Right cardiac atrium (tissue), 5 donors: Measurements from ENCODE around the gene CARS2. TPM values are rescaled to one million over a fixed set of nuclear protein-coding genes. Genes with fewer than 3 reads are reported as not detected.
A peak's percentile ranks its signal among the peaks of the same experiment; 100 is the strongest.
"Not testable (repeated sequence)": the region's sequence is repeated elsewhere in the genome, so short reads cannot be mapped to it uniquely, and the experiment has no call there.

Experiments
- ATAC-seq, 2 donors: fragments of 200-7000 bp; cut with Tn5 transposase; one replicate each; pipeline versions ENCODE4 v1.8.0 to v1.9.1; 2020; ENCODE audit warnings: moderate library complexity in 2 of 2, mild to moderate bottlenecking in 1 of 2
- DNase-seq, 3 donors: peaks; one replicate each; pipeline ENCODE4 v3.0.0-alpha.2; 2020
- H3K27ac ChIP-seq: one replicate; pipeline ENCODE4 v1.5.1; 2013; ENCODE audit warnings: mild to moderate bottlenecking, low read length, control low read depth, moderate library complexity
- H3K27me3 ChIP-seq: one replicate; pipeline ENCODE4 v1.6.1; 2013; ENCODE audit not compliant: control insufficient read depth, insufficient read depth
- H3K4me1 ChIP-seq: one replicate; pipeline ENCODE4 v1.6.1; 2013; ENCODE audit warnings: low read length; ENCODE audit not compliant: control insufficient read depth, insufficient read depth
- H3K4me3 ChIP-seq: one replicate; pipeline ENCODE4 v1.5.1; 2013; ENCODE audit warnings: low read length, control low read depth
- H3K9me3 ChIP-seq: one replicate; pipeline ENCODE4 v1.6.1; 2013; ENCODE audit warnings: low read length; ENCODE audit not compliant: control insufficient read depth
- WGBS: extraction: QIAGEN DNeasy Blood & Tissue Kit; methylation state at CpG from one replicate; pipeline ENCODE4 v1.1.7; 2013; 5-methylcytosine and 5-hydroxymethylcytosine counted together
- intact Hi-C, 4 donors: fragments of 100-400 bp; cut with DNase I; formaldehyde crosslinking; loops; one replicate each; pipeline versions ENCODE4 v1.11.0 to v1.14.0; 2022 to 2023
- long read RNA-seq, 4 donors: library from polyadenylated mRNA; unstranded; transcript quantifications; one replicate each; pipeline ENCODE4 v2.0.0, GENCODE V29; 2020 to 2021
- polyA plus RNA-seq: library from polyadenylated mRNA; stranded (reverse); fragments of 200-250 nt; gene quantifications from one replicate; pipeline ENCODE4 v1.2.3, GENCODE V29; 2013
- total RNA-seq, 4 donors: library from RNA; stranded (reverse); fragmentation: NEBNext Ultra II Directional; extraction: Animal tissue kit (Norgen Biotek cat#: 25700); gene quantifications; one replicate each; pipeline ENCODE4 v1.2.1, GENCODE V29; 2021
- donor health status: healthy with polysubstance abuse.
- donor health status: DM: no; HTN: yes; CAD: no.
- donor health status: DM: no; HTN: no; CAD: no.
- donor health status: DM: no; HTN: yes; CAD: no; lungs with severe emphysema.
- donor health status: DM: yes; HTN: yes; CAD: no.

CARS2 gene
- total RNA-seq, result 10 to 100 TPM; 36.5 to 50.2 (median 37.4) TPM
- 51.0 TPM for polyA plus RNA-seq
- long read RNA-seq, donor 1, transcript CARS2-201 (15 exons, 1,879 nt), result major isoform, 59 of 92 reads
- long read RNA-seq, donor 1, partial matches to known transcripts, result 5 of 92 reads
- long read RNA-seq, donor 1, other reads (novel, unspliced or antisense), result 26 of 92 reads
- long read RNA-seq, donor 2, transcript CARS2-201 (15 exons, 1,879 nt), result major isoform, 32 of 45 reads
- long read RNA-seq, donor 2, partial matches to known transcripts, result 1 of 45 reads
- long read RNA-seq, donor 2, other reads (novel, unspliced or antisense), result 11 of 45 reads
- long read RNA-seq, donor 3, partial matches to known transcripts, result 5 of 16 reads
- long read RNA-seq, donor 3, other reads (novel, unspliced or antisense), result 8 of 16 reads
- long read RNA-seq, donor 4, transcript CARS2-201 (15 exons, 1,879 nt), result major isoform, 31 of 50 reads
- long read RNA-seq, donor 4, partial matches to known transcripts, result 3 of 50 reads
- long read RNA-seq, donor 4, other reads (novel, unspliced or antisense), result 16 of 50 reads

GRCh38 chr13:110705826-110706569, at the start of gene CARS2:
Gene CARS2, minus strand, starts transcription at chr13:110706116. Its CDS starts 23 bp downstream, at chr13:110706093.
- Histone ChIP-seq H3K4me3 (peak within 1 kb of the TSS; percentile 66), H3K27ac (peak within 1 kb of the TSS; percentile 54), H3K4me1 (peaks cover 12% of the 10 kb centered on the region), H3K9me3 (no peaks in the 10 kb centered on the region), H3K27me3 (no peaks in the 10 kb centered on the region)
- under 1% methylated on average over 80 of the region's 80 CpGs for WGBS
- intact Hi-C loops, result no loop called here
- ATAC-seq (peak; percentile 98 to 99), DNase-seq (peak; percentile 96 to 98 (median 98))

GRCh38 chr13:110748271-110748670, 42.4 kb upstream of the CARS2 start:
- Histone ChIP-seq H3K4me3 (no peak overlapping the region), H3K27me3 (no peaks in the 10 kb centered on the region), H3K27ac (no peak overlapping the region), H3K4me1 (no peaks in the 10 kb centered on the region), H3K9me3 (peaks cover 2% of the 10 kb centered on the region)
- DNase-seq (no peak), ATAC-seq (no peak)
- intact Hi-C loops, result no loop called here
- WGBS, result 65% methylated on average over 4 of the region's 4 CpGs

GRCh38 chr13:110746438-110746837, 40.5 kb upstream of the CARS2 start:
- ATAC-seq, result no peak
- Histone ChIP-seq H3K4me3 (no peak overlapping the region), H3K27me3 (no peaks in the 10 kb centered on the region), H3K27ac (no peak overlapping the region), H3K9me3 (peaks cover 2% of the 10 kb centered on the region), H3K4me1 (no peaks in the 10 kb centered on the region)
- intact Hi-C loops, result no loop called here
- no peak for DNase-seq
- WGBS, result 52% methylated on average over 1 of the region's 1 CpG

- intact Hi-C loops, result no loop called here
- WGBS, result 73% methylated on average over 1 of the region's 1 CpG
- Histone ChIP-seq H3K4me3 (no peak overlapping the region), H3K27me3 (no peaks in the 10 kb centered on the region), H3K9me3 (peaks cover 2% of the 10 kb centered on the region), H3K27ac (no peak overlapping the region), H3K4me1 (no peaks in the 10 kb centered on the region)
- no peak for ATAC-seq
- no peak for DNase-seq
Measured at GRCh38 chr13:110743687-110744086, 37.8 kb upstream of the CARS2 start.

GRCh38 chr13:110737555-110737954, 31.6 kb upstream of the CARS2 start:
- no peak overlapping the region for H3K4me3 ChIP-seq
- no peaks in the 10 kb centered on the region for H3K4me1 ChIP-seq
- intact Hi-C loops, result no loop called here
- H3K9me3 ChIP-seq, result no peaks in the 10 kb centered on the region
- DNase-seq (no peak), ATAC-seq (no peak)
- H3K27ac ChIP-seq, result no peak overlapping the region
- H3K27me3 ChIP-seq, result no peaks in the 10 kb centered on the region

GRCh38 chr13:110734561-110734960, 28.6 kb upstream of the CARS2 start:
- no peaks in the 10 kb centered on the region for H3K27me3 ChIP-seq
- no peak for ATAC-seq

GRCh38 chr13:110731072-110731471, 25.2 kb upstream of the CARS2 start:
- no peak overlapping the region for H3K27ac ChIP-seq
- H3K9me3 ChIP-seq, result no peaks in the 10 kb centered on the region
- DNase-seq (no peak), ATAC-seq (no peak)
- intact Hi-C loops, result loop anchor here in 1 of 4 donors (5.0 kb wide), 1 partner anchor 66 kb away; no protein-coding TSS in a partner anchor
- H3K4me1 ChIP-seq, result no peaks in the 10 kb centered on the region
- no peaks in the 10 kb centered on the region for H3K27me3 ChIP-seq
- no peak overlapping the region for H3K4me3 ChIP-seq
- WGBS, result 97% methylated on average over 3 of the region's 3 CpGs

More at GRCh38 chr13:110734561-110734960, 28.6 kb upstream of the CARS2 start:
- intact Hi-C loops, result loop anchor here in 1 of 4 donors (5.0 kb wide), 1 partner anchor 63 kb away; no protein-coding TSS in a partner anchor
- DNase-seq, result no peak
- Histone ChIP-seq H3K4me1 (no peaks in the 10 kb centered on the region), H3K27ac (no peak overlapping the region), H3K4me3 (no peak overlapping the region), H3K9me3 (no peaks in the 10 kb centered on the region)
- 93% methylated on average over 5 of the region's 5 CpGs for WGBS

GRCh38 chr13:110726726-110727125, 20.8 kb upstream of the CARS2 start:
- ATAC-seq, result no peak
- Histone ChIP-seq H3K4me3 (no peak overlapping the region), H3K4me1 (no peaks in the 10 kb centered on the region), H3K9me3 (no peaks in the 10 kb centered on the region), H3K27me3 (no peaks in the 10 kb centered on the region), H3K27ac (no peak overlapping the region)
- DNase-seq, result no peak
- intact Hi-C loops, result no loop called here
- 83% methylated on average over 9 of the region's 9 CpGs for WGBS

GRCh38 chr13:110726153-110726552, 20.2 kb upstream of the CARS2 start:
- H3K4me1 ChIP-seq, DNase-seq, ATAC-seq, H3K27me3 ChIP-seq, intact Hi-C loops, H3K27ac ChIP-seq, H3K9me3 ChIP-seq, H3K4me3 ChIP-seq: not testable (repeated sequence)
- 94% methylated on average over 6 of the region's 6 CpGs for WGBS

GRCh38 chr13:110723598-110723997, 17.7 kb upstream of the CARS2 start:
- intact Hi-C loops, result no loop called here
- WGBS, result 68% methylated on average over 8 of the region's 8 CpGs

GRCh38 chr13:110722971-110723370, 17.1 kb upstream of the CARS2 start:
- intact Hi-C loops, result no loop called here
- Histone ChIP-seq H3K27me3 (no peaks in the 10 kb centered on the region), H3K4me1 (no peaks in the 10 kb centered on the region), H3K27ac (no peak overlapping the region), H3K9me3 (no peaks in the 10 kb centered on the region), H3K4me3 (no peak overlapping the region)
- WGBS, result 61% methylated on average over 5 of the region's 5 CpGs
- ATAC-seq, result no peak
- DNase-seq, result no peak

More at GRCh38 chr13:110723598-110723997, 17.7 kb upstream of the CARS2 start:
- Histone ChIP-seq H3K4me1 (no peaks in the 10 kb centered on the region), H3K4me3 (no peak overlapping the region), H3K27me3 (no peaks in the 10 kb centered on the region), H3K27ac (no peak overlapping the region), H3K9me3 (no peaks in the 10 kb centered on the region)
- ATAC-seq, result no peak
- no peak for DNase-seq
